NT2/D1 (cell line): Measurements from ENCODE around the gene TMEM150A.

ENCODE experiments used
- DNase-seq: peaks from one replicate; pipeline ENCODE4 v3.0.0-alpha.2; 2011; ENCODE audit warnings: low read depth, low spot score
- H3K27me3 ChIP-seq: 2 replicates; pipeline ENCODE4 v1.6.0; 2011; ENCODE audit warnings: mild to moderate bottlenecking; ENCODE audit not compliant: insufficient read length, insufficient read depth
- H3K36me3 ChIP-seq: 2 replicates; pipeline ENCODE4 v1.6.1; 2011; ENCODE audit warnings: mild to moderate bottlenecking, low read length, mixed read lengths; ENCODE audit not compliant: insufficient read depth, insufficient read length
- H3K4me1 ChIP-seq: 2 replicates; pipeline ENCODE4 v1.5.1; 2011; ENCODE audit not compliant: insufficient read depth, insufficient read length
- H3K4me3 ChIP-seq: 2 replicates; pipeline ENCODE4 v1.5.1; 2011; ENCODE audit warnings: low read depth; ENCODE audit not compliant: insufficient read length
- H3K9ac ChIP-seq: 2 replicates; pipeline ENCODE4 v1.6.0; 2011; ENCODE audit warnings: low read depth; ENCODE audit not compliant: insufficient read length
- H3K9me3 ChIP-seq: 2 replicates; pipeline ENCODE4 v1.5.1; 2011; ENCODE audit warnings: mild to moderate bottlenecking, low read length; ENCODE audit not compliant: insufficient read depth
- SUZ12 ChIP-seq: IDR thresholded peaks from 2 replicates; pipeline ENCODE4 v1.6.1; 2011; ENCODE audit not compliant: insufficient read length, insufficient read depth; ENCODE audit errors: extremely low read depth
- YY1 ChIP-seq: IDR thresholded peaks from 2 replicates; pipeline ENCODE4 v1.6.1; 2011; ENCODE audit not compliant: insufficient read length, insufficient read depth
- ZNF274 ChIP-seq: IDR thresholded peaks from 2 replicates; pipeline ENCODE4 v1.6.1; 2011; ENCODE audit warnings: mild to moderate bottlenecking, low read depth, low read length

The TMEM150A gene

GRCh38 chr2:85550486-85550885 lies 52.0 kb downstream of the TMEM150A start:
- Histone ChIP-seq H3K27me3 (no peaks in the 10 kb centered on the region), H3K4me1 (no peaks in the 10 kb centered on the region), H3K4me3 (no peak overlapping the region), H3K36me3 (peaks cover 74% of the 10 kb centered on the region), H3K9me3 (no peaks in the 10 kb centered on the region), H3K9ac (no peak overlapping the region)
- TF ChIP-seq ZNF274 (no peak), SUZ12 (no peak), YY1 (no peak)
- no peak for DNase-seq

GRCh38 chr2:85549826-85550225 lies 52.7 kb downstream of the TMEM150A start:
- Histone ChIP-seq H3K9ac (no peak overlapping the region), H3K36me3 (peaks cover 74% of the 10 kb centered on the region)
- DNase-seq: no peak

GRCh38 chr2:85549095-85549494 lies 53.4 kb downstream of the TMEM150A start:
- H3K27me3 ChIP-seq: no peaks in the 10 kb centered on the region
- H3K36me3 ChIP-seq: peaks cover 74% of the 10 kb centered on the region
- H3K4me1 ChIP-seq: no peaks in the 10 kb centered on the region
- H3K4me3 ChIP-seq: no peak overlapping the region
- no peak for TF ChIP-seq SUZ12
- TF ChIP-seq YY1: no peak
- TF ChIP-seq ZNF274: no peak
- H3K9ac ChIP-seq: no peak overlapping the region
- DNase-seq: no peak
- no peaks in the 10 kb centered on the region for H3K9me3 ChIP-seq

More at GRCh38 chr2:85549826-85550225, 52.7 kb downstream of the TMEM150A start:
- no peak overlapping the region for H3K4me3 ChIP-seq
- no peaks in the 10 kb centered on the region for H3K27me3 ChIP-seq
- H3K9me3 ChIP-seq: no peaks in the 10 kb centered on the region
- TF ChIP-seq YY1: no peak
- no peaks in the 10 kb centered on the region for H3K4me1 ChIP-seq

- DNase-seq: no peak
- Histone ChIP-seq H3K9ac (no peak overlapping the region), H3K9me3 (no peaks in the 10 kb centered on the region), H3K27me3 (no peaks in the 10 kb centered on the region), H3K36me3 (peaks cover 73% of the 10 kb centered on the region), H3K4me1 (no peaks in the 10 kb centered on the region), H3K4me3 (no peak overlapping the region)
- TF ChIP-seq ZNF274 (no peak), YY1 (no peak), SUZ12 (no peak)
Measured at GRCh38 chr2:85548608-85548900, 53.9 kb downstream of the TMEM150A start.
